Measurements from ENCODE around the gene NTN4.

NTN4 gene

GRCh38 chr12:95634622-95635621 is 155.6 kb downstream of the NTN4 start:
- CTCF ChIA-PET, result no interaction called here
- DNase-seq, result no peak
- H3K4me1 ChIP-seq (ENCODE audit: control extremely low read depth in 1 of 4, control insufficient read depth in 4 of 4, insufficient read depth in 4 of 4, low read length in 3 of 4), result no peaks in the 10 kb centered on the region
- H3K27ac ChIP-seq (ENCODE audit: insufficient read depth in 1 of 2, low read depth in 1 of 2, low read length in 2 of 2, poor library complexity in 1 of 2, severe bottlenecking in 2 of 2), result no peak overlapping the region
- POLR2A ChIA-PET, result no interaction called here
- H3K27me3 ChIP-seq (replicated peaks in 2 of 5; ENCODE audit: control insufficient read depth in 4 of 5, insufficient read depth in 5 of 5, low read length in 4 of 5), result no peaks in the 10 kb centered on the region
- H3K4me3 ChIP-seq (ENCODE audit: control insufficient read depth in 1 of 7, extremely low read depth in 1 of 7, insufficient read depth in 4 of 7, low read depth in 2 of 7, low read length in 6 of 7), result no peak overlapping the region
- no peaks in the 10 kb centered on the region for H3K9me3 ChIP-seq (ENCODE audit: control extremely low read depth in 1 of 5, control insufficient read depth in 4 of 5, insufficient read depth in 2 of 5, low read depth in 1 of 5, low read length in 4 of 5)
- 87% methylated on average over 5 of the region's 9 CpGs for WGBS (ENCODE audit: insufficient coverage)
- no peaks in the 10 kb centered on the region for H3K36me3 ChIP-seq (ENCODE audit: control insufficient read depth in 4 of 4, insufficient read depth in 4 of 4, low read length in 3 of 4)

GRCh38 chr12:95633732-95634465 is 156.7 kb downstream of the NTN4 start:
- no peak for DNase-seq
- ChIA-PET CTCF (no interaction called here), POLR2A (no interaction called here)
- no peaks in the 10 kb centered on the region for H3K36me3 ChIP-seq (ENCODE audit: control insufficient read depth in 4 of 4, insufficient read depth in 4 of 4, low read length in 3 of 4)
- no peaks in the 10 kb centered on the region for H3K9me3 ChIP-seq (ENCODE audit: control extremely low read depth in 1 of 5, control insufficient read depth in 4 of 5, insufficient read depth in 2 of 5, low read depth in 1 of 5, low read length in 4 of 5)
- H3K27ac ChIP-seq (ENCODE audit: insufficient read depth in 1 of 2, low read depth in 1 of 2, low read length in 2 of 2, poor library complexity in 1 of 2, severe bottlenecking in 2 of 2), result no peak overlapping the region
- H3K27me3 ChIP-seq (replicated peaks in 2 of 5; ENCODE audit: control insufficient read depth in 4 of 5, insufficient read depth in 5 of 5, low read length in 4 of 5), result no peaks in the 10 kb centered on the region
- no peak overlapping the region for H3K4me3 ChIP-seq (ENCODE audit: control insufficient read depth in 1 of 7, extremely low read depth in 1 of 7, insufficient read depth in 4 of 7, low read depth in 2 of 7, low read length in 6 of 7)
- H3K4me1 ChIP-seq (ENCODE audit: control extremely low read depth in 1 of 4, control insufficient read depth in 4 of 4, insufficient read depth in 4 of 4, low read length in 3 of 4), result no peaks in the 10 kb centered on the region
- 100% methylated on average over 1 of the region's 5 CpGs for WGBS (ENCODE audit: insufficient coverage)

GRCh38 chr12:95633049-95633731 is 157.4 kb downstream of the NTN4 start:
- no peak overlapping the region for H3K4me3 ChIP-seq (ENCODE audit: control insufficient read depth in 1 of 7, extremely low read depth in 1 of 7, insufficient read depth in 4 of 7, low read depth in 2 of 7, low read length in 6 of 7)

GRCh38 chr12:95630496-95630895 is 160.1 kb downstream of the NTN4 start:
- Histone ChIP-seq H3K27ac (ENCODE audit: insufficient read depth in 1 of 2, low read depth in 1 of 2, low read length in 2 of 2, poor library complexity in 1 of 2, severe bottlenecking in 2 of 2) (no peak overlapping the region), H3K9me3 (ENCODE audit: control extremely low read depth in 1 of 5, control insufficient read depth in 4 of 5, insufficient read depth in 2 of 5, low read depth in 1 of 5, low read length in 4 of 5) (no peaks in the 10 kb centered on the region), H3K4me3 (ENCODE audit: control insufficient read depth in 1 of 7, extremely low read depth in 1 of 7, insufficient read depth in 4 of 7, low read depth in 2 of 7, low read length in 6 of 7) (no peak overlapping the region), H3K27me3 (replicated peaks in 2 of 5; ENCODE audit: control insufficient read depth in 4 of 5, insufficient read depth in 5 of 5, low read length in 4 of 5) (no peaks in the 10 kb centered on the region), H3K4me1 (ENCODE audit: control extremely low read depth in 1 of 4, control insufficient read depth in 4 of 4, insufficient read depth in 4 of 4, low read length in 3 of 4) (no peaks in the 10 kb centered on the region), H3K36me3 (ENCODE audit: control insufficient read depth in 4 of 4, insufficient read depth in 4 of 4, low read length in 3 of 4) (no peaks in the 10 kb centered on the region)
- DNase-seq, result no peak
- ChIA-PET CTCF (no interaction called here), POLR2A (no interaction called here)
- WGBS (ENCODE audit: insufficient coverage), result 66% methylated on average over 4 of the region's 5 CpGs

More at GRCh38 chr12:95633049-95633731, 157.4 kb downstream of the NTN4 start:
- ChIA-PET CTCF (no interaction called here), POLR2A (no interaction called here)
- no peaks in the 10 kb centered on the region for H3K9me3 ChIP-seq (ENCODE audit: control extremely low read depth in 1 of 5, control insufficient read depth in 4 of 5, insufficient read depth in 2 of 5, low read depth in 1 of 5, low read length in 4 of 5)
- WGBS (ENCODE audit: insufficient coverage), result 88% methylated on average over 3 of the region's 9 CpGs
- H3K27ac ChIP-seq (ENCODE audit: insufficient read depth in 1 of 2, low read depth in 1 of 2, low read length in 2 of 2, poor library complexity in 1 of 2, severe bottlenecking in 2 of 2), result no peak overlapping the region
- H3K4me1 ChIP-seq (ENCODE audit: control extremely low read depth in 1 of 4, control insufficient read depth in 4 of 4, insufficient read depth in 4 of 4, low read length in 3 of 4), result no peaks in the 10 kb centered on the region
- DNase-seq, result peak in 2 of 3 donors; percentile 8 to 22
- no peaks in the 10 kb centered on the region for H3K36me3 ChIP-seq (ENCODE audit: control insufficient read depth in 4 of 4, insufficient read depth in 4 of 4, low read length in 3 of 4)
- no peaks in the 10 kb centered on the region for H3K27me3 ChIP-seq (replicated peaks in 2 of 5; ENCODE audit: control insufficient read depth in 4 of 5, insufficient read depth in 5 of 5, low read length in 4 of 5)

GRCh38 chr12:95629392-95629791 is 161.2 kb downstream of the NTN4 start:
- Histone ChIP-seq H3K27me3 (replicated peaks in 2 of 5; ENCODE audit: control insufficient read depth in 4 of 5, insufficient read depth in 5 of 5, low read length in 4 of 5) (no peaks in the 10 kb centered on the region), H3K27ac (ENCODE audit: insufficient read depth in 1 of 2, low read depth in 1 of 2, low read length in 2 of 2, poor library complexity in 1 of 2, severe bottlenecking in 2 of 2) (no peak overlapping the region), H3K36me3 (ENCODE audit: control insufficient read depth in 4 of 4, insufficient read depth in 4 of 4, low read length in 3 of 4) (no peaks in the 10 kb centered on the region), H3K4me1 (ENCODE audit: control extremely low read depth in 1 of 4, control insufficient read depth in 4 of 4, insufficient read depth in 4 of 4, low read length in 3 of 4) (no peaks in the 10 kb centered on the region), H3K4me3 (ENCODE audit: control insufficient read depth in 1 of 7, extremely low read depth in 1 of 7, insufficient read depth in 4 of 7, low read depth in 2 of 7, low read length in 6 of 7) (no peak overlapping the region), H3K9me3 (ENCODE audit: control extremely low read depth in 1 of 5, control insufficient read depth in 4 of 5, insufficient read depth in 2 of 5, low read depth in 1 of 5, low read length in 4 of 5) (no peaks in the 10 kb centered on the region)
- POLR2A ChIA-PET, result no interaction called here
- WGBS (ENCODE audit: insufficient coverage), result 100% methylated on average over 1 of the region's 3 CpGs
- DNase-seq, result no peak
- CTCF ChIA-PET, result interaction anchor here (0.6 kb wide), 1 partner anchor 183 kb away, joined by 3 read pairs; no protein-coding TSS in a partner anchor

GRCh38 chr12:95626854-95627253 is 163.7 kb downstream of the NTN4 start:
- Histone ChIP-seq H3K36me3 (ENCODE audit: control insufficient read depth in 4 of 4, insufficient read depth in 4 of 4, low read length in 3 of 4) (no peaks in the 10 kb centered on the region), H3K4me1 (ENCODE audit: control extremely low read depth in 1 of 4, control insufficient read depth in 4 of 4, insufficient read depth in 4 of 4, low read length in 3 of 4) (no peaks in the 10 kb centered on the region), H3K4me3 (ENCODE audit: control insufficient read depth in 1 of 7, extremely low read depth in 1 of 7, insufficient read depth in 4 of 7, low read depth in 2 of 7, low read length in 6 of 7) (no peak overlapping the region), H3K9me3 (ENCODE audit: control extremely low read depth in 1 of 5, control insufficient read depth in 4 of 5, insufficient read depth in 2 of 5, low read depth in 1 of 5, low read length in 4 of 5) (no peaks in the 10 kb centered on the region), H3K27me3 (replicated peaks in 2 of 5; ENCODE audit: control insufficient read depth in 4 of 5, insufficient read depth in 5 of 5, low read length in 4 of 5) (no peaks in the 10 kb centered on the region), H3K27ac (ENCODE audit: insufficient read depth in 1 of 2, low read depth in 1 of 2, low read length in 2 of 2, poor library complexity in 1 of 2, severe bottlenecking in 2 of 2) (no peak overlapping the region)
- ChIA-PET POLR2A (no interaction called here), CTCF (no interaction called here)
- WGBS (ENCODE audit: insufficient coverage), result 86% methylated on average over 1 of the region's 5 CpGs
- DNase-seq, result no peak
